HCT116 (cell line): ENCODE results near the gene C15orf62. TPM values are rescaled to one million over a fixed set of nuclear protein-coding genes. Genes with fewer than 3 reads are reported as not detected.
A peak's percentile ranks its signal among the peaks of the same experiment; 100 is the strongest.

Experiments used
- ATAC-seq: fragments of 200-7000 bp; cut with Tn5 transposase; 2 replicates; pipeline ENCODE4 v1.9.1; 2020; ENCODE audit warnings: mild to moderate bottlenecking, moderate library complexity
- BruUV-seq: library from RNA; stranded (reverse); fragments of 400-500 nt; replicated peaks from 2 replicates; lab custom pipeline; 2021; lab: Mats Ljungman, UMichigan
- CTCF ChIA-PET: fragments of 300-600 bp; sonication (Branson Sonifier 250); formaldehyde crosslinking; loops from one replicate; lab custom pipeline; 2021; ENCODE audit warnings: antibody characterized with exemption; lab: Charles Lee
- POLR2A ChIA-PET: fragments of 300-600, 350-600 bp; sonication (Branson Sonifier 250); formaldehyde crosslinking; loops from one replicate; lab custom pipeline; 2021; ENCODE audit warnings: antibody characterized with exemption; lab: Charles Lee
- RAD21 ChIA-PET, 2 experiments: fragments of 300-600 bp; sonication (Branson Sonifier 250); formaldehyde crosslinking; loops; one replicate each; lab custom pipeline; 2023; ENCODE audit warnings: low total read pairs in 2 of 2; ENCODE audit not compliant: uncharacterized antibody in 2 of 2, unreplicated experiment in 2 of 2, low non-redundant PET in 1 of 2; lab: Charles Lee
- DNase-seq: peaks from one replicate; pipeline ENCODE4 v3.0.0-alpha.2; 2010; ENCODE audit warnings: low read depth, low spot score
- H2AFZ ChIP-seq: fragments of 200-600 bp; shearing (Covaris generic), sonication (generic); 2 replicates; pipeline ENCODE4 v1.6.1; 2017; ENCODE audit warnings: low read depth, mixed run types, mixed read lengths, antibody characterized with exemption, low read length; ENCODE audit not compliant: poor library complexity, severe bottlenecking
- H3K27ac ChIP-seq: 2 replicates; pipeline ENCODE4 v1.5.1; 2012; ENCODE audit warnings: low read depth, low read length
- H3K27me3 ChIP-seq: fragments of 200-600 bp; sonication (generic); 2 replicates; pipeline ENCODE4 v1.6.1; 2016; ENCODE audit warnings: mixed run types, low read length, mixed read lengths; ENCODE audit not compliant: insufficient read depth
- H3K36me3 ChIP-seq, 2 experiments: fragments of 200-500 bp in 1 of 2; fragments of 200-600 bp in 1 of 2; sonication (Bioruptor generic) in 1 of 2; sonication (generic) in 1 of 2; 2 replicates each; pipeline versions ENCODE4 v1.5.1 to v1.6.1; 2014 to 2016; ENCODE audit warnings: low read length in 2 of 2, inconsistent platforms in 1 of 2, mixed read lengths in 1 of 2, mixed run types in 1 of 2; ENCODE audit not compliant: insufficient read depth in 2 of 2, control insufficient read depth in 1 of 2
- H3K4me1 ChIP-seq, 2 experiments: fragments of 200-600 bp in 1 of 2; sonication (generic) in 1 of 2; 2 replicates each; pipeline versions ENCODE4 v1.5.1 to v1.6.1; 2012 to 2017; ENCODE audit warnings: low read length in 2 of 2, inconsistent platforms in 1 of 2, mild to moderate bottlenecking in 1 of 2, mixed read lengths in 1 of 2, mixed run types in 1 of 2, moderate library complexity in 1 of 2; ENCODE audit not compliant: insufficient read depth in 2 of 2, control insufficient read depth in 1 of 2
- H3K4me2 ChIP-seq: fragments of 200-600 bp; sonication (generic); 2 replicates; pipeline ENCODE4 v1.6.1; 2017; ENCODE audit warnings: mixed run types, low read length, mixed read lengths
- H3K4me3 ChIP-seq, 2 experiments: fragments of 200-600 bp in 1 of 2; sonication (generic) in 1 of 2; replicated peaks in 1 of 2; 2 replicates each; pipeline ENCODE4 v1.5.1; 2011 to 2016; ENCODE audit warnings: low read length in 2 of 2, control low read depth in 1 of 2, low read depth in 1 of 2, mild to moderate bottlenecking in 1 of 2, mixed read lengths in 1 of 2, mixed run types in 1 of 2
- H3K79me2 ChIP-seq: fragments of 200-600 bp; sonication (generic); 2 replicates; pipeline ENCODE4 v1.6.1; 2017; ENCODE audit warnings: mild to moderate bottlenecking, mixed run types, low read length, moderate library complexity, mixed read lengths; ENCODE audit not compliant: insufficient read depth
- H3K9ac ChIP-seq: fragments of 200-600 bp; sonication (generic); 2 replicates; pipeline ENCODE4 v1.6.1; 2016; ENCODE audit warnings: low read length, mixed read lengths
- H3K9me2 ChIP-seq: fragments of 200-600 bp; sonication (generic), shearing (Covaris generic); 2 replicates; pipeline ENCODE4 v1.6.1; 2017; ENCODE audit warnings: mixed run types, mild to moderate bottlenecking, moderate library complexity; ENCODE audit not compliant: insufficient read depth
- H3K9me3 ChIP-seq, 2 experiments: fragments of 200-500 bp in 1 of 2; fragments of 200-600 bp in 1 of 2; sonication (Bioruptor generic) in 1 of 2; sonication (generic) in 1 of 2; 2 replicates each; pipeline ENCODE4 v1.6.1; 2014 to 2017; ENCODE audit warnings: low read length in 2 of 2, mixed read lengths in 2 of 2, inconsistent platforms in 1 of 2, low read depth in 1 of 2, mild to moderate bottlenecking in 1 of 2, mixed run types in 1 of 2, moderate library complexity in 1 of 2; ENCODE audit not compliant: control insufficient read depth in 1 of 2, insufficient read depth in 1 of 2
- H4K20me1 ChIP-seq: fragments of 200-600 bp; sonication (generic), shearing (Covaris generic); 2 replicates; pipeline ENCODE4 v1.6.1; 2017; ENCODE audit warnings: mixed run types, mild to moderate bottlenecking, moderate library complexity; ENCODE audit not compliant: insufficient read depth
- CEBPB ChIP-seq: IDR thresholded peaks from 2 replicates; pipeline ENCODE4 v1.6.1; 2012; ENCODE audit warnings: low read depth
- EGR1 ChIP-seq: IDR thresholded peaks from 2 replicates; pipeline ENCODE4 v1.6.1; 2012; ENCODE audit warnings: low read depth
- EZH2phosphoT487 ChIP-seq: fragments of 200-600 bp; IDR thresholded peaks from 2 replicates; pipeline ENCODE4 v1.6.1; 2018; ENCODE audit warnings: antibody characterized with exemption, borderline replicate concordance
- POLR2A ChIP-seq: IDR thresholded peaks from 2 replicates; pipeline ENCODE4 v1.7.0; 2011; ENCODE audit warnings: borderline replicate concordance; ENCODE audit not compliant: insufficient read depth, insufficient read length; ENCODE audit errors: extremely low read depth
- POLR2AphosphoS5 ChIP-seq: IDR thresholded peaks from 2 replicates; pipeline ENCODE4 v1.6.1; 2011; ENCODE audit warnings: mild to moderate bottlenecking, low read depth, low read length, moderate library complexity
- RAD21 ChIP-seq: IDR thresholded peaks from 2 replicates; pipeline ENCODE4 v1.6.1; 2012; ENCODE audit warnings: low read depth, mild to moderate bottlenecking
- SP1 ChIP-seq: IDR thresholded peaks from 2 replicates; pipeline ENCODE4 v1.6.1; 2012; ENCODE audit warnings: low read depth
- YY1 ChIP-seq: IDR thresholded peaks from 2 replicates; pipeline ENCODE4 v1.6.1; 2011; ENCODE audit warnings: low read length, low read depth, moderate library complexity, mild to moderate bottlenecking; ENCODE audit not compliant: insufficient replicate concordance; ENCODE audit errors: extremely low read depth
- ZFX ChIP-seq: fragments of 450-650 bp; IDR thresholded peaks from 2 replicates; pipeline ENCODE4 v1.6.1; 2017
- intact Hi-C: fragments of 100-400 bp; cut with micrococcal nuclease; formaldehyde crosslinking; loops from 2 replicates; pipeline ENCODE4 v1.10.0; 2022
- total RNA-seq: library from RNA; stranded (reverse); gene quantifications from one replicate; pipeline ENCODE4 v1.2.1, GENCODE V29; 2021; ENCODE audit not compliant: unreplicated experiment
- TF ChIP-seq, protein P1 (sequence below): IDR thresholded peaks from 2 replicates; pipeline ENCODE4 v1.6.1; 2012
- TF ChIP-seq, protein P2 (sequence below): IDR thresholded peaks from 2 replicates; pipeline ENCODE4 v1.6.1; 2011; ENCODE audit warnings: mild to moderate bottlenecking, low read length, moderate library complexity; ENCODE audit not compliant: insufficient replicate concordance; ENCODE audit errors: extremely low read depth
- TF ChIP-seq, protein P3 (sequence below), 3 experiments: fragments of 200-600 bp in 1 of 3; sonication (generic) in 1 of 3; IDR thresholded peaks in 2 of 3; conservative IDR thresholded peaks in 1 of 3; 2 replicates each; pipeline ENCODE4 v1.5.1; 2012 to 2017; ENCODE audit warnings: low read depth in 2 of 3, low read length in 2 of 3, antibody characterized with exemption in 1 of 3, borderline replicate concordance in 1 of 3, control low read depth in 1 of 3, mild to moderate bottlenecking in 1 of 3, mixed read lengths in 1 of 3, mixed run types in 1 of 3, moderate library complexity in 1 of 3; ENCODE audit not compliant: insufficient read depth in 1 of 3

C15orf62 gene
- total RNA-seq, 1 experiment from 2014 or later, result 0.10 TPM

DNA sequence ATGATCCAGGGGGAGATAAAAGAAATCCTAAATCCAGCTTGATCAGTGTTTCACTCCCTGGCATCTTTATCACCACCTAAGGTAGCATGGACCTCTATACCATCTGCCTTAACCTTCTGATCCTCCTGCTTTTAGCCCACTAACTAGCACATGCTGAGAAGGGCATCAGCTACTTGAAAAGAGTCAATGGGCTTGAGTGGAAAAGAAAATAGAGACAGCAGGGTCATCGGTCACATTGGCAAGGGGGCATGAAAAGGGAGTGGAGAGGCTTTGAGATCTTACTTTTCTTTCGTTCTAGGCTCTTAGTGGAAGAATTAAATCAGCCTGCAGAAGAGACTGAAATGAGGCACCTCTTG, 36.9 kb downstream of the C15orf62 start:
- peaks cover 9 to 20% of the 10 kb centered on the region in 2 experiments; a peak in 3 of 4 replicates for H3K4me1 ChIP-seq
- peak overlapping the region; percentile 97 for H3K27ac ChIP-seq
- peak overlapping the region; percentile 94 for H2AFZ ChIP-seq
- H3K9me3 ChIP-seq, result no peaks in the 10 kb centered on the region
- H4K20me1 ChIP-seq, result no peaks in the 10 kb centered on the region
- no peaks in the 10 kb centered on the region for H3K27me3 ChIP-seq
- H3K79me2 ChIP-seq, result peaks cover 25% of the 10 kb centered on the region
- ATAC-seq (no peak), DNase-seq (no peak)
- H3K9ac ChIP-seq, result peak overlapping the region; percentile 97
- no peaks in the 10 kb centered on the region for H3K9me2 ChIP-seq
- H3K36me3 ChIP-seq, result no peaks in the 10 kb centered on the region; a peak in 1 of 4 replicates
- TSS peak; percentile 79 for BruUV-seq
- ChIA-PET POLR2A (interaction anchor here (0.7 to 1.6 kb wide), 4 partner anchors 9 to 67 kb away, joined by 3 to 9 read pairs (median 4); no protein-coding TSS in a partner anchor), CTCF (interaction anchor here (0.8 to 2.2 kb wide), 4 partner anchors 20 to 62 kb away, joined by 3 to 7 read pairs (median 4); no protein-coding TSS in a partner anchor)
- H3K4me3 ChIP-seq, result peak overlapping the region; percentile 97 to 100
- H3K4me2 ChIP-seq, result peak overlapping the region; percentile 93
- intact Hi-C loops, result no loop called here
- no peak for TF ChIP-seq POLR2AphosphoS5
- TF ChIP-seq, all 23 proteins: peak for 0
- RAD21 ChIA-PET, result interaction anchor here in 1 of 2 experiments (0.7 to 1.1 kb wide), 2 partner anchors 12 to 51 kb away, joined by 3 read pairs; no protein-coding TSS in a partner anchor

DNA sequence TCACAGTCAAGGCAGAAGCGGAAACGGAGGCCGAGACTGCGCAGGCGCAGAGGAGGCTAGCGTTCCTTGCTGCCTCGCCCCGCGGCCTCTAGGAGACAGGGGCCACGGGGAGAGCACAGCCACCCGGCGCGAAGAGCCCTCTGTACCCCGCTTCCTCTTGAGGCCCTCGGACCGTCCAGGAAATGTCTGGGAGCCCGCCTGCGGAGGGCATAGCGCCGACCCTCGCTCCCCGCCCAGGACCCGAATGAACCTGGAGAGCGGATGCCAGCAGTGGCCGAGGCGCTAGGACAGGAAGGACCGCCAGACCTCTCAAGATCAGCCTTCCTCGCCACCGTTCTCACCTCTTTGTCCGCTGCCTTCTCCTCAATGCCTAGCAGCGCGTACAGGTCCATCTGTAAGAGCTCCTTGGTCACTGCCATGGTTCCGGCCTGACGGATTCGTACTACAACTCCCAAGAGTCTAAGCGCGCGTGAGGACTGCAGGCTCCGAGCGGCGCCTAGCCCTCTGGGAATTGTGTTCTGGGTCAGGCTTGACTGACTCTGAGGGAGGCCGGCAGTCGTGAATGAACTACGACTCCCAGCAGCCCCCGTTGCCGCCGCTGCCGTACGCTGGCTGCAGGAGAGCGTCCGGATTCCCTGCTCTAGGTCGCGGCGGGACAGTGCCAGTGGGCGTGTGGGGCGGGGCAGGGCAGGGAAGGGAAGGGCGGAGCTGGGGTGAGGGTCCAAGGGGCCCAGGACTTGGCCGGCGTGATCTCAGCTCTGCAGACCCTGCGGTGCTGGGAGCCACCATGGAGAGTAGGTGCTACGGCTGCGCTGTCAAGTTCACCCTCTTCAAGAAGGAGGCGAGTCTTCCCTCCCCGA, 37.5 kb downstream of the C15orf62 start, which contains the start of the genes DNAJC17 and ZFYVE19:
TSS of gene DNAJC17 (minus strand) at position 446 of the 860 bp plus-strand sequence. CDS start at position 419, 27 bp downstream.
TSS of gene ZFYVE19 (plus strand) at position 62 of the 860 bp plus-strand sequence. CDS start at position 563, 501 bp downstream.
- H3K79me2 ChIP-seq, result peaks cover 22% of the 10 kb centered on the region
- no peaks in the 10 kb centered on the region; a peak in 1 of 4 replicates for H3K36me3 ChIP-seq
- CTCF ChIA-PET, result interaction anchor here (0.8 to 2.2 kb wide), 5 partner anchors 21 to 66 kb away, joined by 3 to 7 read pairs (median 4); no protein-coding TSS in a partner anchor
- peak; percentile 83 for TF ChIP-seq POLR2AphosphoS5
- TF ChIP-seq, protein P1, sequence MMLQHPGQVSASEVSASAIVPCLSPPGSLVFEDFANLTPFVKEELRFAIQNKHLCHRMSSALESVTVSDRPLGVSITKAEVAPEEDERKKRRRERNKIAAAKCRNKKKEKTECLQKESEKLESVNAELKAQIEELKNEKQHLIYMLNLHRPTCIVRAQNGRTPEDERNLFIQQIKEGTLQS, result no peak
- peak; percentile 75 for TF ChIP-seq YY1
- peak; percentile 59 for TF ChIP-seq POLR2A
- no peak for TF ChIP-seq EZH2phosphoT487
- TF ChIP-seq SP1, result no peak; the same call in 1 of the 2 replicates
- TF ChIP-seq CEBPB, result no peak
- 0 out of 2 replicates have a peak, but pooled peaks have one; percentile 3 for TF ChIP-seq RAD21
- no peak for TF ChIP-seq EGR1
- TF ChIP-seq, protein P2, sequence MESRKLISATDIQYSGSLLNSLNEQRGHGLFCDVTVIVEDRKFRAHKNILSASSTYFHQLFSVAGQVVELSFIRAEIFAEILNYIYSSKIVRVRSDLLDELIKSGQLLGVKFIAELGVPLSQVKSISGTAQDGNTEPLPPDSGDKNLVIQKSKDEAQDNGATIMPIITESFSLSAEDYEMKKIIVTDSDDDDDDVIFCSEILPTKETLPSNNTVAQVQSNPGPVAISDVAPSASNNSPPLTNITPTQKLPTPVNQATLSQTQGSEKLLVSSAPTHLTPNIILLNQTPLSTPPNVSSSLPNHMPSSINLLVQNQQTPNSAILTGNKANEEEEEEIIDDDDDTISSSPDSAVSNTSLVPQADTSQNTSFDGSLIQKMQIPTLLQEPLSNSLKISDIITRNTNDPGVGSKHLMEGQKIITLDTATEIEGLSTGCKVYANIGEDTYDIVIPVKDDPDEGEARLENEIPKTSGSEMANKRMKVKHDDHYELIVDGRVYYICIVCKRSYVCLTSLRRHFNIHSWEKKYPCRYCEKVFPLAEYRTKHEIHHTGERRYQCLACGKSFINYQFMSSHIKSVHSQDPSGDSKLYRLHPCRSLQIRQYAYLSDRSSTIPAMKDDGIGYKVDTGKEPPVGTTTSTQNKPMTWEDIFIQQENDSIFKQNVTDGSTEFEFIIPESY, result peak; percentile 76
- TF ChIP-seq, protein P3, sequence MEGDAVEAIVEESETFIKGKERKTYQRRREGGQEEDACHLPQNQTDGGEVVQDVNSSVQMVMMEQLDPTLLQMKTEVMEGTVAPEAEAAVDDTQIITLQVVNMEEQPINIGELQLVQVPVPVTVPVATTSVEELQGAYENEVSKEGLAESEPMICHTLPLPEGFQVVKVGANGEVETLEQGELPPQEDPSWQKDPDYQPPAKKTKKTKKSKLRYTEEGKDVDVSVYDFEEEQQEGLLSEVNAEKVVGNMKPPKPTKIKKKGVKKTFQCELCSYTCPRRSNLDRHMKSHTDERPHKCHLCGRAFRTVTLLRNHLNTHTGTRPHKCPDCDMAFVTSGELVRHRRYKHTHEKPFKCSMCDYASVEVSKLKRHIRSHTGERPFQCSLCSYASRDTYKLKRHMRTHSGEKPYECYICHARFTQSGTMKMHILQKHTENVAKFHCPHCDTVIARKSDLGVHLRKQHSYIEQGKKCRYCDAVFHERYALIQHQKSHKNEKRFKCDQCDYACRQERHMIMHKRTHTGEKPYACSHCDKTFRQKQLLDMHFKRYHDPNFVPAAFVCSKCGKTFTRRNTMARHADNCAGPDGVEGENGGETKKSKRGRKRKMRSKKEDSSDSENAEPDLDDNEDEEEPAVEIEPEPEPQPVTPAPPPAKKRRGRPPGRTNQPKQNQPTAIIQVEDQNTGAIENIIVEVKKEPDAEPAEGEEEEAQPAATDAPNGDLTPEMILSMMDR (IDR thresholded peaks at IDR 0.05 in 2 of 3, conservative IDR thresholded peaks at IDR 0.05 in 1 of 3; ENCODE audit: borderline replicate concordance in 1 of 3, insufficient read depth in 1 of 3, low read depth in 2 of 3, low read length in 2 of 3), result no peak
- peak; percentile 96 for TF ChIP-seq ZFX

More for the DNA sequence above, 37.5 kb downstream of the C15orf62 start, which contains the start of the genes DNAJC17 and ZFYVE19:
- peak within 1 kb of the TSS; percentile 93 for H3K4me2 ChIP-seq
- H3K9me3 ChIP-seq, result no peaks in the 10 kb centered on the region
- H4K20me1 ChIP-seq, result no peaks in the 10 kb centered on the region
- DNase-seq, result peak; percentile 93
- intact Hi-C loops, result no loop called here
- peak within 1 kb of the TSS; percentile 97 for H3K27ac ChIP-seq
- peaks cover 7 to 17% of the 10 kb centered on the region in 2 experiments; a peak in 3 of 4 replicates for H3K4me1 ChIP-seq
- no peaks in the 10 kb centered on the region for H3K9me2 ChIP-seq
- peak within 1 kb of the TSS; percentile 97 for H3K9ac ChIP-seq
- ChIA-PET POLR2A (interaction anchor here (0.7 to 1.6 kb wide), 4 partner anchors 8 to 66 kb away, joined by 3 to 9 read pairs (median 4); no protein-coding TSS in a partner anchor), RAD21 (interaction anchor here in 1 of 2 experiments (1.1 kb wide), 1 partner anchor 51 kb away, joined by 3 read pairs; no protein-coding TSS in a partner anchor)
- no peaks in the 10 kb centered on the region for H3K27me3 ChIP-seq
- no TSS peak for BruUV-seq
- ATAC-seq, result peak; percentile 97
- peak within 1 kb of the TSS; percentile 97 to 100 for H3K4me3 ChIP-seq
- peak within 1 kb of the TSS; percentile 94 for H2AFZ ChIP-seq
